GM13977 (cell line): ENCODE measurements around the gene EXOC8.

Experiments
- DNase-seq: peaks from one replicate; pipeline ENCODE4 v3.0.0; 2012; ENCODE audit warnings: low spot score
- in situ Hi-C: fragments of 300-500 bp; cut with MboI; formaldehyde crosslinking; loops from one replicate; pipeline ENCODE4 v1.12.0; 2022; ENCODE audit warnings: low sequenced_read_pairs, low pct_unique_long_range_greater_than_20kb, mixed read lengths, inconsistent platforms; ENCODE audit not compliant: unreplicated experiment
- TF ChIP-seq, protein P1 (sequence below): IDR thresholded peaks from 2 replicates; pipeline ENCODE4 v1.5.1; 2012; ENCODE audit warnings: mild to moderate bottlenecking, control low read depth; ENCODE audit not compliant: insufficient read depth; ENCODE audit errors: extremely low read depth, missing control alignments

Gene EXOC8

GRCh38 chr1:231310391-231310934 is 27.2 kb downstream of the EXOC8 start:
- in situ Hi-C loops = no loop called here
- TF ChIP-seq, protein P1, sequence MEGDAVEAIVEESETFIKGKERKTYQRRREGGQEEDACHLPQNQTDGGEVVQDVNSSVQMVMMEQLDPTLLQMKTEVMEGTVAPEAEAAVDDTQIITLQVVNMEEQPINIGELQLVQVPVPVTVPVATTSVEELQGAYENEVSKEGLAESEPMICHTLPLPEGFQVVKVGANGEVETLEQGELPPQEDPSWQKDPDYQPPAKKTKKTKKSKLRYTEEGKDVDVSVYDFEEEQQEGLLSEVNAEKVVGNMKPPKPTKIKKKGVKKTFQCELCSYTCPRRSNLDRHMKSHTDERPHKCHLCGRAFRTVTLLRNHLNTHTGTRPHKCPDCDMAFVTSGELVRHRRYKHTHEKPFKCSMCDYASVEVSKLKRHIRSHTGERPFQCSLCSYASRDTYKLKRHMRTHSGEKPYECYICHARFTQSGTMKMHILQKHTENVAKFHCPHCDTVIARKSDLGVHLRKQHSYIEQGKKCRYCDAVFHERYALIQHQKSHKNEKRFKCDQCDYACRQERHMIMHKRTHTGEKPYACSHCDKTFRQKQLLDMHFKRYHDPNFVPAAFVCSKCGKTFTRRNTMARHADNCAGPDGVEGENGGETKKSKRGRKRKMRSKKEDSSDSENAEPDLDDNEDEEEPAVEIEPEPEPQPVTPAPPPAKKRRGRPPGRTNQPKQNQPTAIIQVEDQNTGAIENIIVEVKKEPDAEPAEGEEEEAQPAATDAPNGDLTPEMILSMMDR = no peak
- no peak for DNase-seq

DNA sequence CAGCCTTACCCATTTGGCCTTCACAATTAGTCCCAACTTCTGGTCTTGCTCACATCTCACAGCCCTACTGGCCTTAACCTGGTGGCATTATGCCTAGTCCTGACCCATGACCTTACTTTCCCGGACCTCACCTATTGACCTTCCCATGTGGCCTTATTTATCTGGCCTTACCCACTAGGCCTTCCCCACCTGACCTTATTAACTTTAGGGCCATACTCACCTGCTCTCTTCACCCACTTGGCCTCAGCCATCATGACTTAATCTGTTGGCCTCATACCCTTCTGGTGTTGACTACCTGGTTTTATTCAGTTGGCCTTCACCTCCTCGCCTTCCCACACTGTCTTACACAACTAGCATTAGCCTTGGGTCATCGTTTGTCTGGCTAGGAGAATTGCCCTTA is 35.7 kb downstream of the EXOC8 start:
- TF ChIP-seq, protein P1 = no peak
- DNase-seq = no peak
- in situ Hi-C loops = no loop called here

DNA sequence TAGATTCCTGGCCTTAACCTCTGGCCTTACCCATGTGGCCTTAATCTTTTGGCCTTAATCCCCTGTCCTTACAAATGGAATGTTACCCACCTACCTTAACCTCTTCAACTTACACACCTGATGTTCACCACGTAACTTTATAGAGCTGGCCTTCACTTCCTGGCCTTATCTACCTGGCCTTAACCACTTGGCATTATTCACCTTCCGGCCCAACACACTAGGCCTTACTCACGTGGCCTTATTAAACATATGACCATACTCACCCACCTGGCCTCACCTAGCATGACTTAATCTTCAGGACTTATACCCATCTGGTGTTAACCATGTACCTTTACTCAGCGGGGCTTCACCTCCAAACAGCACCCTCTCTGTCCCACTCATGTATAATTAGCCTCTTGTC is 41.7 kb downstream of the EXOC8 start:
- DNase-seq = no peak
- TF ChIP-seq, protein P1 = no peak
- in situ Hi-C loops = no loop called here

GRCh38 chr1:231286603-231287002 is 51.0 kb downstream of the EXOC8 start:
- in situ Hi-C loops = no loop called here

GRCh38 chr1:231284441-231284840 is 53.2 kb downstream of the EXOC8 start:
- in situ Hi-C loops = no loop called here
- TF ChIP-seq, protein P1 = no peak
- DNase-seq = no peak

More at GRCh38 chr1:231286603-231287002, 51.0 kb downstream of the EXOC8 start:
- no peak for DNase-seq
- TF ChIP-seq, protein P1 = no peak
